DND-41 (cell line): ENCODE measurements around the gene THYN1.

Source experiments
- EZH2 ChIP-seq: IDR thresholded peaks from 3 replicates; pipeline ENCODE4 v1.6.1; 2012; ENCODE audit warnings: borderline replicate concordance, low read depth, mild to moderate bottlenecking, moderate library complexity, low read length, inconsistent platforms; ENCODE audit not compliant: severe bottlenecking
- TF ChIP-seq, protein P1 (sequence below): IDR thresholded peaks from 2 replicates; pipeline ENCODE4 v1.5.1; 2012; ENCODE audit warnings: borderline replicate concordance, low read length, moderate library complexity, mild to moderate bottlenecking; ENCODE audit not compliant: poor library complexity, severe bottlenecking; ENCODE audit errors: extremely low read depth

DNA sequence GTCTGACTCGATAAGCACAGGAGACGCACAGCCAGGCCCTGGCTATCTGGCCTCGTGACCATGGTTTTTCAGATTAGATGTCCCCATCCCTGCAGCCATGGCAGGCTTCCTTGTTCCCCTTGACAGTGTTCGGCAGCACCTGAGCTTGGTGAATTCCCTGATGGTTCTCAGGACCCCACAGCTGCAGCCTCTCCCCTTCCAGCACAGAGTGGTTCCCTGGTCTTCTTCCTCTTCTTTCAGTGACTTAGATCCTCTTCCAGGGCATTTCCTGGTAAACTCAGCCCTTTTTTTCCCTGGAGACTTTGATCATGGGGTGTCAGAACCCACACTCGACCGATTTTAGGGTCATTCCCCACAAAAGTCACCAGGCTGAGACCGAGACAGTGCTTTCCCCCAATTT is 37.5 kb upstream of the THYN1 start:
- TF ChIP-seq, protein P1, sequence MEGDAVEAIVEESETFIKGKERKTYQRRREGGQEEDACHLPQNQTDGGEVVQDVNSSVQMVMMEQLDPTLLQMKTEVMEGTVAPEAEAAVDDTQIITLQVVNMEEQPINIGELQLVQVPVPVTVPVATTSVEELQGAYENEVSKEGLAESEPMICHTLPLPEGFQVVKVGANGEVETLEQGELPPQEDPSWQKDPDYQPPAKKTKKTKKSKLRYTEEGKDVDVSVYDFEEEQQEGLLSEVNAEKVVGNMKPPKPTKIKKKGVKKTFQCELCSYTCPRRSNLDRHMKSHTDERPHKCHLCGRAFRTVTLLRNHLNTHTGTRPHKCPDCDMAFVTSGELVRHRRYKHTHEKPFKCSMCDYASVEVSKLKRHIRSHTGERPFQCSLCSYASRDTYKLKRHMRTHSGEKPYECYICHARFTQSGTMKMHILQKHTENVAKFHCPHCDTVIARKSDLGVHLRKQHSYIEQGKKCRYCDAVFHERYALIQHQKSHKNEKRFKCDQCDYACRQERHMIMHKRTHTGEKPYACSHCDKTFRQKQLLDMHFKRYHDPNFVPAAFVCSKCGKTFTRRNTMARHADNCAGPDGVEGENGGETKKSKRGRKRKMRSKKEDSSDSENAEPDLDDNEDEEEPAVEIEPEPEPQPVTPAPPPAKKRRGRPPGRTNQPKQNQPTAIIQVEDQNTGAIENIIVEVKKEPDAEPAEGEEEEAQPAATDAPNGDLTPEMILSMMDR, result no peak
- TF ChIP-seq EZH2, result no peak
